NT2/D1 (cell line): ENCODE measurements around the gene IRF2.

Experiments used
- SUZ12 ChIP-seq: IDR thresholded peaks from 2 replicates; pipeline ENCODE4 v1.6.1; 2011; ENCODE audit not compliant: insufficient read length, insufficient read depth; ENCODE audit errors: extremely low read depth
- YY1 ChIP-seq: IDR thresholded peaks from 2 replicates; pipeline ENCODE4 v1.6.1; 2011; ENCODE audit not compliant: insufficient read length, insufficient read depth
- ZNF274 ChIP-seq: IDR thresholded peaks from 2 replicates; pipeline ENCODE4 v1.6.1; 2011; ENCODE audit warnings: mild to moderate bottlenecking, low read depth, low read length

DNA sequence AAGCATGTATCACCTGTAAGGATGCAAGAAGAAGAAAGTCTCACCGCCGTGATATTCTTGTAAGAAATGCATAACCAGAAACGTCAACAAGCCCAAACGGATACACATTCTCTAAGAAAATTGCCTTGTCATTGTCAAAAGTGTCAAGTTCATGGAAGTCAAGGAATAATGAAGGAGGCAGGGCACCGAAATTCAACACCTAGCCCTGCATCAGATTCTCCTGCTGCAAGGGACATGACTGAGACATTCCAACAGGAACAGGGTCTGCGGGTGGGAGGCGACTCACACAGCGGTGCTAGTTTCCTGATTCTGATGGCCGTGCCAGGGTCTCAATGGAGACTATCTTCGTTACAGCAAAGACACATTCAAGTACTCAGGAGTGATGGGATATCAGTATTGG lies 26.7 kb downstream of the IRF2 start:
- TF ChIP-seq SUZ12, result no peak
- TF ChIP-seq ZNF274, result no peak
- no peak for TF ChIP-seq YY1
